GM21367 (cell line): ENCODE results near the gene VPS50.

ENCODE experiments used
- ATAC-seq: cut with Tn5 transposase; IDR thresholded peaks from one replicate; pipeline ENCODE4 v1.9.1; 2021; ENCODE audit not compliant: unreplicated experiment

VPS50 gene

DNA sequence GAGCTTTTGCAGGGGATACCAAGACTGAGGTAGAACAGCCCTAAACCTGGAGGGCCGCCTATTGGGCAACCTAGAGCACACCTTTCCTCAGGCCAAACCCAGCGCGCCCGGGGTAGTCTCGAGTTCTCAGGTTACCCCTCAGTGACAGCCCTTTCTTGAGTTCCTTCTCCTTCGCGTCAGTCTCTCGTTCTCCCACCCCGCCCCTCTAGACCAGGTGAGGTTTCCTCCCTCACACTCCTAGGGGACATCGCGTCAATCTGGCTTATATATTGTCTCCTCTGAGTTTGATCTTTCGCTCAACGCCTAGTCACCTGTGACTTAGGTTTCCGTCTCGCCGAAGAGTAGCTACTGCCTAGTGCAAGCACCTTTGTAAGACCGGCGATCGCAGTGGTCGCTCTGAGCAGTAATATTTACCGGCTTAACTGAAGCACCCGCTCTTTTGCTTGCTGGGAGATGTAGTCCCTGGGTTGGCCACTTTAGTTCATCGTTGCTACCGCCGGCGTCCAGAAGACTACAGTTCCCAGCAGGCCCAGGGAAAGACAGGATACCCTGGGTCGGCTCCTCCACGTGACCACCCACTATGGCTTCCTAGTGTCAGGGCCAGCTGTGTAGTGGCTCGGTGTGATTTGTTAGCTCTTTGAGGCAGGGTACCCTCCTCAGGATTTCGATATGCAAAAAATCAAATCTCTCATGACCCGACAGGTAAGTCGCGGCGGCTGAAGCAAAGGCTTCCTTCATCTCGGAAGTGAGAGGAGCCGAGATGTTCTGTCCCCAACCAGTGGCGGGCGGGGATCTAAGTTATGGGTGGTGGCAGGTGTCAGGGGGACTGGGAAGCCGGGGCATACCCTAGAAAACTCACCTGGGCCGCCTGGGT, at the start of gene VPS50:
TSS of gene VPS50 (plus strand) at position 568 of the 874 bp plus-strand sequence. CDS start at position 670, 102 bp downstream.
- ATAC-seq: peak; percentile 99

DNA sequence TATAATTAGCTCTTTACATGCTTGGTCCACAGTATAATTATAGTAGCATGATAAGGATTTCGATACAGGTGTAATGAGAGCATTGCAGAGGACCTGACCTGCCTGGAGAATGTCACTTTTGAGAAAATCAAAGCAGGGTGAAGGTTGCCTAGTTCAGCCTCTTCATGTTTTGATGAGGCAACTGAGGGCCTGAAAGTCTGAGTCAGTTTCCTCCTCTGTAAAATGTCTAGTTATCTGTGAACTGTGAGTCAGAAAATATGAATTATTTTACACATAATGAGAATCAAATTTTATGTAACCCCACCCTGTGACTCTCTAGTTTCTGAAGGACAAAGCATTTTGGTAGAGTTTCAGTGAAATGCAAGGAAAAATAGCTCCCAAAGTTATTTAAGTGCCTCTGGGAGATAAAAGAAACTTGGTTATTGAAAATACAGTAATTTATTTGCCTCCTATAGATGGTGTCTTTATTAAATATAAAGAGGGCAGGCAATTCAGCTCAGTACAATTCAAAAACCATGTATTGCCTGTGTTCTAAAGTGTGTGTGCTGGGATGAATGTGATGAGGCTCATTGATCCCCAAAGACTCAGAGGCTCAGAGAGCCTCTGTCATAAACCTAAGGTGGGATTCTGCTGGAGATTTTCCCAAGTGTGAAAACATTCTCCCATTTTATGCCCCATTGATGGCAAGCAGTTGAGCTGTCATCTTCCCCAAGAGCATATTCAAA, 46.7 kb upstream of the VPS50 start:
- ATAC-seq: no peak

GRCh38 chr7:93188870-93189634, 43.1 kb upstream of the VPS50 start:
- ATAC-seq: no peak

DNA sequence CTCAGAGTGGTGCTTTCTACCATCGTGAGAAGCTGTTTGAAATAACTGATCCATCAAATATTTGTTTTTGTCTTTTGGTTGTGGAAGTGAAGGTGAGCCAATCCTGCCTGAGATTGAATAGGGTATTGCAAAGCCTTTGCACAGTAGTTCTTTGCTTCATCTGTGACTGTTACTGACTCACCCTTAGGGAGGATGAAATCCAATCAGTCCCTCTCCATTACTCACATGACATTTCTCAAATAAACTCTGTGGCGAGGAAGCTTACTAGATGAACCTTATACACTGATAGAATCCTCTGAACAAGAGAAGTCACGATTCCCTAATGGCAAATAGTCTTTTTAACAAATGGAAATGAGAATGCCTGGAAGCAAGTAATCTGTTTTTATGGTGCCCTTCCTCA, 37.8 kb upstream of the VPS50 start:
- ATAC-seq: no peak

- ATAC-seq: no peak
These were observed 35.8 kb upstream of the VPS50 start for GRCh38 chr7:93196336-93196735.

DNA sequence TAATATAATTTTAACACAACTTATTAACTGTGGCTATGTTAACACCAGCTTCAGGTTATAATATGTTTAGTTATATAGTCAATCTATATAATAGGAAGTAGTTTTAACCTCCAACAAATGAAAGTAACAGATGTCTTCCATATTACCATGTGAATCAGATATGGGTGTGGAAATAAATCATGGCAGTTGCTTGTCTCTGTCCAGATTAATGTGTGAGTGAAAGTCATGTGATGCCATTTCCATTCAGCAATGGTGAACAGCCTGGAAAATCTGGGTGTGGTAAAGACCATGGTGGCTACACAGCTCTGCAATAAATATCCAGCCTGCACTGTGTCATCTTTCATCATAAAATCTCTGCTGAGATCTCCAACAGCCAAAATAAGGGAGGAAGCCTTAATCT, 33.7 kb upstream of the VPS50 start:
- no peak for ATAC-seq

GRCh38 chr7:93202594-93203250, 29.4 kb upstream of the VPS50 start:
- ATAC-seq: no peak

DNA sequence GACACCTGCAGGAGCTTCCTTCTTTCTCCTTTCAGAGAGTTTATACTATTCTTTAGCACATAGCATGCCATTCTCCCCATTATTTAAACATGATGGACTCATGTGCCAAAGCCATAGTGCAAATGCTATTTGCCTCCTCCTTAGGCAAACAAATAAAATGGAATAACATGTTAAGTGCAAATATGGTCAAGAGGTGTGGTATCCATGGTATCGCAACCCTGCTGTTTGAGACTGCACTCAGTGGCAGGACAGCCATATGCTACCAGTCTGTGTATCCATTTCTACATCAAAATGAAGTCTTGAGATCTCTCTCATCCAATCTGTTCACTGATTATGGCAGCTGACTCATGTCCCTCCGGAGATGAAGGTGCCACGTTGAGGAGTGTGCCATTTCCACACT, 28.7 kb upstream of the VPS50 start:
- ATAC-seq: no peak

DNA sequence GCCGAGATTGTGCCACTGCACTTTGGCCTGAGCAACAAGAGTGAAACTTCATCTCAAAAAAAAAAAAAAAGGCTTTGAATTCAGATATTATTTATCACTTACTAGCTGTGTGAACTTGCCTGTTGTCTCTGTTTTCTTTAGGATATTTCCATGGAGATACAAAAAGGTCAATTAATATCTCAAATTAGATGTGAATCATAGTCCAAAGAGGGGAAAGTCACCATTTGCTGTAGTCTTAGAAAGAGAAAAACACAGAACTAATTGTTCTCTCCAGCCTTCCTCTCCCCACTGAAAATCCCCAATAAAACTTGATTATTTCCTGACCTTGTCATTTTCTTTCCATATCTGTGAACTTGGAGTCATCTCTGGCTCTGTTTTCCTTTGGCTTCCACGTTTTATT, 27.1 kb upstream of the VPS50 start:
- no peak for ATAC-seq

DNA sequence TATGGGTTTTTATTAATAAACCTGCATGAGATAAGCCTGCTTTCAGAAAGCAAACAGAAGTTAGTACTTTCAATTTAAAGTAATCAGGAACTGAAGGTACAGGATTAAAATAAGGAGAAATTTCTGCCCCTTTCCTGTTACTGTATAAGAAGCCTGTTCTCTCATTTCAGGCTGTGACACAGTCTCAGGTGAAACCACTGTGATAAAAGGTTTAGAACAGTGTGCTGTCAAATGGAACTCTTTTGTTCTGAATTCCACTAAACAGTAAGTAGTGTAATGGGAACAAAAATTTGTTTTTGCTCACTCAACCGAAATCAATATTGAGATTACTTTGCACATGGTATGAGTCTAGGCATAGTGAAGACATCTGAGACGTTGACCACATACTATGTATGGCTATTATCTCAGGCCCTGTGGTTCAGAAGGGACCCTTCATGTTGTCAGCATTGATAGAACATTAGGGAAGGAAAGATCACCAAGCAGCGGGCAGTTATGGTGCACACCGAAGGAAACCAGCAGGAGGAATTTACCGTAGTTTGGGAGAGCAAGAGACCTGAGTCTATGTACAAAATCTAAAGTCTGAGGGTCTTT, 20.8 kb upstream of the VPS50 start:
- ATAC-seq: no peak

DNA sequence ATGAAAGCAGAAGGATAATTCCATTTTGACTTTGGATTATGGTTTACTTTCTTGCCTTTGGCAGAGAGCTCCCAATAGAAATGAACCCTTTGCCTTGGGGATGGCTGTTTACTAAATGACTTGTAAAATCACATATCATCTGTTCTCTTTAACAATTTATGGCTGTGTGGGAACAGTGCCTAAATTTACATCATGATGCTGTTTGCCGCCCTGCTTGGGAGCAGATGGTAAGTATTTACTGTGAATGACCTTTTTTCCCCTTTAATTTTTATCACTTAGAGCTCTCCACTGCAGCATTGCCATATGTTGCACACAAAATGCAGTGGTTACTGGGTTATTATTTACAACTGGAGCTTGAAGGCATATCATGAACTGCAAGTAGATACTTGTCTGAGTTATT, 19.3 kb upstream of the VPS50 start:
- no peak for ATAC-seq

GRCh38 chr7:93218997-93219827, 13.0 kb upstream of the VPS50 start:
- ATAC-seq: no peak

DNA sequence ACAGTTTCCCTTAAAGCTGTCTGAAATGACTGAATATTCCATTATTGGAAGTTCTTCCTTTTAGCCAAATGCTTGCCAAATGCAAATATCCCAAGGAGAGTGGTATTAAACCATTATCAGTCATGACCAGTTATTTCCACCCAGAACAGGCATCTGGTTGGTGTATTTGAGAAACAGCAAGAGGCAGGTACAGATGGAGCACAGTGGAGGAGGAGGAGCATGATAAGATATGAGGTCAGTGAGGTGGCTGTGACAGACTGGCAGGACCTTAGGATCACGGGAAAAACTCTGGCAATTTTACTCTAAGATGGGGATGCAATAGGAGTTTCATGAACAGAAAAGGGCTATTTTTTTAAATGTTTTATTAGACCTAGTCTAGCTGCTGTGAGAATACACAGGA, 12.3 kb upstream of the VPS50 start:
- no peak for ATAC-seq

DNA sequence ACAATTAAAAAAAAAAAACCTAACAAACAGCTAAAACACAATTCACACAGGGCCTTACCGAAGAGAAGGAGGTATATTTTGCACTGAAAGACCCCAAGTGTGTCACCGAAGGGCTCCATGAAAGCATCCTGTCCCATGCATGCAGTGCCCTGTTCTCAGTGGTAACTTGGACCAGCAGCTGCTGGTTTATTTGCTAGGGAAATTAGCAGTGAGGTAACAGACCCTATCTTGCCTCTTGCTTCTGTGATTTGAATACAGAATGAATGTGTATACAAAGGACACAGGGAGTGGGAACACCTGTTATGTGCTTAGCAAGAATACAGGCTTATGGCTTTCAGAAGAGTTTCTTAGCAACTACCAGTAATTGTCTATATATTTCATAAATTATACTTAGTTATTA, 5.9 kb upstream of the VPS50 start, which contains the start of gene HEPACAM2:
TSS of gene HEPACAM2 (minus strand) at position 160 of the 400 bp plus-strand sequence.
- ATAC-seq: no peak

- ATAC-seq: no peak
These were observed 3.9 kb upstream of the VPS50 start for GRCh38 chr7:93228302-93228701.

GRCh38 chr7:93231259-93231658, 907 bp upstream of the VPS50 start:
- no peak for ATAC-seq

GRCh38 chr7:93232673-93233018, 480 bp downstream of the VPS50 start:
- no peak for ATAC-seq

GRCh38 chr7:93235541-93235940, 3.4 kb downstream of the VPS50 start:
- no peak for ATAC-seq

- ATAC-seq: no peak
These were observed 6.0 kb downstream of the VPS50 start for GRCh38 chr7:93238131-93238530.

GRCh38 chr7:93238748-93239147, 6.6 kb downstream of the VPS50 start:
- no peak for ATAC-seq
